Left lung (tissue), 10 donors: ENCODE measurements around the gene RPS10. TPM values are rescaled to one million over a fixed set of nuclear protein-coding genes. Genes with fewer than 3 reads are reported as not detected.
"Not testable (repeated sequence)": the region's sequence is repeated elsewhere in the genome, so short reads cannot be mapped to it uniquely, and the experiment has no call there.

Experiments used
- ATAC-seq: fragments of 200-7000 bp; cut with Tn5 transposase; one replicate; pipeline ENCODE4 v1.9.1; 2020; ENCODE audit warnings: moderate library complexity
- DNase-seq, 4 donors: peaks; one replicate each; pipeline ENCODE4 v3.0.0-alpha.2; 2013 to 2020
- H3K27ac ChIP-seq, 2 donors: fragments of 200-600 bp; sonication (generic) in 1 of 2; one replicate each; pipeline versions ENCODE4 v1.5.0 to v1.8.0; 2020 to 2021
- H3K27me3 ChIP-seq, 2 donors: fragments of 200-600 bp; sonication (generic) in 1 of 2; one replicate each; pipeline versions ENCODE4 v1.5.0 to v1.8.0; 2020 to 2021
- H3K36me3 ChIP-seq, 2 donors: fragments of 200-600 bp; sonication (generic) in 1 of 2; one replicate each; pipeline versions ENCODE4 v1.5.0 to v1.8.0; 2020 to 2021
- H3K4me1 ChIP-seq, 2 donors: fragments of 200-600 bp; one replicate each; pipeline ENCODE4 v1.8.0; 2021
- H3K4me3 ChIP-seq, 2 donors: fragments of 200-600 bp; sonication (generic) in 1 of 2; one replicate each; pipeline versions ENCODE4 v1.5.0 to v1.8.0; 2020 to 2021; ENCODE audit warnings: mild to moderate bottlenecking in 1 of 2
- H3K9me3 ChIP-seq, 2 donors: fragments of 200-600 bp; sonication (generic) in 1 of 2; one replicate each; pipeline versions ENCODE4 v1.5.0 to v1.8.0; 2020 to 2021
- CTCF ChIP-seq, 2 donors: fragments of 200-600 bp; sonication (generic) in 1 of 2; IDR thresholded peaks; one replicate each; pipeline versions ENCODE4 v1.5.0 to v1.8.0; 2021; ENCODE audit warnings: antibody characterized with exemption in 2 of 2
- intact Hi-C, 2 donors: fragments of 100-400 bp; cut with DNase I; formaldehyde crosslinking; loops; one replicate each; pipeline versions ENCODE4 v1.11.2 to v1.14.2; 2022
- polyA plus RNA-seq, 6 donors: library from polyadenylated mRNA; unstranded; fragments of 120-200 nt; gene quantifications; one replicate each; pipeline ENCODE4 v1.2.1, GENCODE V29; 2013; ENCODE audit not compliant: insufficient read length in 6 of 6
- total RNA-seq, 2 donors: library from RNA; stranded (reverse); fragmentation: NEBNext Ultra II Directional; extraction: Animal tissue kit (Norgen Biotek cat#: 25700); gene quantifications; one replicate each; pipeline ENCODE4 v1.2.1, GENCODE V29; 2021
- donor health status: DM: no; HTN: yes; CAD: no.
- donor health status: DM: no; HTN: no; CAD: no.

The RPS10 gene
- total and polyA plus RNA-seq, 8 donors, result 1,031 to 1,686 (median 1,594) TPM

GRCh38 chr6:34383161-34383631, 42.7 kb downstream of the RPS10 start:
- intact Hi-C loops, result no loop called here
- ATAC-seq, result peak; percentile 70
- peaks cover 0 to 69% of the 10 kb centered on the region in 2 donors for H3K4me1 ChIP-seq
- peak overlapping the region in 1 of 2 donors; percentile 62 for H3K27ac ChIP-seq
- no peaks in the 10 kb centered on the region for H3K27me3 ChIP-seq
- no peak for TF ChIP-seq CTCF (IDR thresholded peaks at IDR 0.05)
- no peaks in the 10 kb centered on the region for H3K9me3 ChIP-seq
- no peak overlapping the region for H3K4me3 ChIP-seq
- DNase-seq, result no peak
- H3K36me3 ChIP-seq, result no peaks in the 10 kb centered on the region

GRCh38 chr6:34381081-34381480, 44.8 kb downstream of the RPS10 start:
- Histone ChIP-seq H3K4me3 (no peak overlapping the region), H3K4me1 (peaks cover 0 to 52% of the 10 kb centered on the region in 2 donors), H3K36me3 (no peaks in the 10 kb centered on the region), H3K27ac (no peak overlapping the region), H3K9me3 (no peaks in the 10 kb centered on the region), H3K27me3 (no peaks in the 10 kb centered on the region)
- DNase-seq (no peak), ATAC-seq (no peak)
- TF ChIP-seq CTCF (IDR thresholded peaks at IDR 0.05), result no peak
- intact Hi-C loops, result no loop called here

- H3K9me3 ChIP-seq, result no peaks in the 10 kb centered on the region
- H3K27me3 ChIP-seq, result no peaks in the 10 kb centered on the region
- H3K4me3 ChIP-seq, result no peak overlapping the region
- ATAC-seq, result no peak
- intact Hi-C loops, result no loop called here
- no peak overlapping the region for H3K27ac ChIP-seq
- DNase-seq, result no peak
- H3K4me1 ChIP-seq, result peaks cover 5 to 49% of the 10 kb centered on the region in 2 donors
- no peak for TF ChIP-seq CTCF (IDR thresholded peaks at IDR 0.05)
- H3K36me3 ChIP-seq, result no peaks in the 10 kb centered on the region
These were observed 47.4 kb downstream of the RPS10 start for GRCh38 chr6:34378470-34378869.

DNA sequence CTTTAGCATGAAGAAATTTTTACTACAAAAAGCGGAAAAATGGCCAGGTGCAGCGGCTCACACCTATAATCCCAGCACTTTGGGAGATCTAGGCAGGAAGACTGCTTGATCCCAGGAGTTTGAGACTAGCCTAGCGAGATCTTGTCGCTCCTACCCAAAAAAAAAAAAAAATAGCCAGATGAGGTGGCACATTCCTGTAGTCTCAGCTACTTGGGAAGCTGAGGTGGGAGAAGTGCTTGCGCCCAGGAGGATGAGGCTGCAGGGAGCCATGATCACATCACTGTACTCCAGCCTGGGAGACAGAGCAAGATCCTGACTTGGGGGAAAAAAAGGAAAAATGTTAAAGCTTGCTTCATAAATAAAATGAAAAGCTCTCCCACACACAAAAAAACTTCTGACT, 47.9 kb downstream of the RPS10 start:
- ATAC-seq, result no peak
- H3K27ac ChIP-seq, result no peak overlapping the region
- H3K4me1 ChIP-seq, result peaks cover 5 to 50% of the 10 kb centered on the region in 2 donors
- H3K27me3 ChIP-seq, result no peaks in the 10 kb centered on the region
- no peak overlapping the region for H3K4me3 ChIP-seq
- intact Hi-C loops, result no loop called here
- no peak for DNase-seq
- no peaks in the 10 kb centered on the region for H3K9me3 ChIP-seq
- TF ChIP-seq CTCF (IDR thresholded peaks at IDR 0.05), result no peak
- H3K36me3 ChIP-seq, result no peaks in the 10 kb centered on the region

DNA sequence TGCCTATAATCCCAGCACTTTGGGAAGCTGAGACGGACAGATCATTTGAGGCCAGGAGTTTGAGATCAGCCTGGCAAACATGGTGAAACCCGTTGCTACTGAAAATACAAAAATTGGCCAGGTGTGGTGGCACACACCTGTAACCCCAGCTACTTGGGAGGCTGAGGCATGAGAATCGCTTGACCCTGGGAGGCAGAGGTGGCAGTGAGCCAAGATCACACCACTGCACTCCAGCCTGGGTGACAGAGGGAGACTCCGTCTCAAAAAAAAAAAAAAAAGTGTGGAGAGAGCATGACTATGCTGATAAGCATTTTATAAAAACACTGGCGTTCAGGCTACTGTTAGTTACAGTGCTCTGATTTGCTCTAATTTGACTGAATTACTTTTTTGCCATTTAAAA, 48.3 kb downstream of the RPS10 start:
- H3K27me3 ChIP-seq, ATAC-seq, H3K9me3 ChIP-seq, H3K4me3 ChIP-seq, intact Hi-C loops, DNase-seq, H3K36me3 ChIP-seq, H3K27ac ChIP-seq: not testable (repeated sequence)
- H3K4me1 ChIP-seq, result peaks cover 5 to 50% of the 10 kb centered on the region in 2 donors

GRCh38 chr6:34375833-34376232, 50.0 kb downstream of the RPS10 start:
- no peaks in the 10 kb centered on the region for H3K36me3 ChIP-seq
- intact Hi-C loops, result no loop called here
- no peak overlapping the region for H3K27ac ChIP-seq
- DNase-seq (no peak), ATAC-seq (no peak)
- H3K4me1 ChIP-seq, result peaks cover 5 to 60% of the 10 kb centered on the region in 2 donors
- no peak for TF ChIP-seq CTCF (IDR thresholded peaks at IDR 0.05)
- H3K27me3 ChIP-seq, result no peaks in the 10 kb centered on the region
- no peaks in the 10 kb centered on the region for H3K9me3 ChIP-seq
- H3K4me3 ChIP-seq, result no peak overlapping the region
